Neural progenitor cell (in vitro differentiated cells): ENCODE measurements around the gene PDHX. TPM values are rescaled to one million over a fixed set of nuclear protein-coding genes. Genes with fewer than 3 reads are reported as not detected.
A peak's percentile ranks its signal among the peaks of the same experiment; 100 is the strongest.

Experiments
- DNase-seq: peaks from one replicate; pipeline ENCODE4 v3.0.0-alpha.2; 2016; ENCODE audit warnings: low spot score
- H2AFZ ChIP-seq: fragments of 200-600 bp; sonication (generic); replicated peaks from 2 replicates; pipeline ENCODE4 v1.6.1; 2016; ENCODE audit warnings: antibody characterized with exemption
- H3F3A ChIP-seq: fragments of 200-600 bp; sonication (generic); 2 replicates; pipeline ENCODE4 v1.6.1; 2016; ENCODE audit warnings: antibody characterized with exemption, low read depth
- H3K27ac ChIP-seq: fragments of 200-600 bp; sonication (generic); 2 replicates; pipeline ENCODE4 v1.5.1; 2016; ENCODE audit warnings: mild to moderate bottlenecking
- H3K27me3 ChIP-seq: fragments of 200-600 bp; sonication (generic); 2 replicates; pipeline ENCODE4 v1.6.1; 2016; ENCODE audit warnings: mild to moderate bottlenecking, moderate library complexity
- H3K36me3 ChIP-seq: fragments of 200-600 bp; sonication (generic); 2 replicates; pipeline ENCODE4 v1.5.1; 2016
- H3K4me1 ChIP-seq: fragments of 200-600 bp; sonication (generic); 2 replicates; pipeline ENCODE4 v1.6.1; 2016; ENCODE audit warnings: mixed run types
- H3K4me2 ChIP-seq: fragments of 200-600 bp; sonication (generic); 2 replicates; pipeline ENCODE4 v1.6.1; 2016
- H3K4me3 ChIP-seq: fragments of 200-600 bp; sonication (generic); 2 replicates; pipeline ENCODE4 v1.5.1; 2016
- H3K79me2 ChIP-seq: fragments of 200-600 bp; sonication (generic); 2 replicates; pipeline ENCODE4 v1.6.1; 2016; ENCODE audit warnings: low read depth
- H3K9ac ChIP-seq: fragments of 200-600 bp; sonication (generic); 2 replicates; pipeline ENCODE4 v1.6.1; 2016
- H3K9me3 ChIP-seq: fragments of 200-600 bp; sonication (generic); 2 replicates; pipeline ENCODE4 v1.5.1; 2016; ENCODE audit warnings: low read depth
- H4K20me1 ChIP-seq: fragments of 200-600 bp; sonication (generic); 2 replicates; pipeline ENCODE4 v1.6.1; 2016; ENCODE audit warnings: low read depth
- H3K27ac Mint-ChIP-seq: 3 replicates; pipeline ENCODE4 v1.8.0; 2021; ENCODE audit warnings: mixed read lengths
- H3K27me3 Mint-ChIP-seq: 2 replicates; pipeline ENCODE4 v1.8.0; 2022; ENCODE audit warnings: low read depth, mild to moderate bottlenecking, inconsistent platforms, moderate library complexity, mixed read lengths; ENCODE audit not compliant: insufficient read depth
- H3K36me3 Mint-ChIP-seq: 3 replicates; pipeline ENCODE4 v1.8.0; 2021; ENCODE audit warnings: mixed read lengths
- H3K4me1 Mint-ChIP-seq: 3 replicates; pipeline ENCODE4 v1.8.0; 2021; ENCODE audit warnings: mixed read lengths
- H3K4me3 Mint-ChIP-seq: 3 replicates; pipeline ENCODE4 v1.8.0; 2021; ENCODE audit warnings: mild to moderate bottlenecking, moderate library complexity, mixed read lengths
- H3K9me3 Mint-ChIP-seq: 3 replicates; pipeline ENCODE4 v1.8.0; 2020; ENCODE audit warnings: mixed read lengths
- EZH2 ChIP-seq: fragments of 200-600 bp; sonication (generic); IDR thresholded peaks from 2 replicates; pipeline ENCODE4 v1.6.1; 2017; ENCODE audit warnings: antibody characterized with exemption, mild to moderate bottlenecking, moderate library complexity
- EZH2phosphoT487 ChIP-seq: fragments of 200-600 bp; sonication (generic); IDR thresholded peaks from 2 replicates; pipeline ENCODE4 v1.6.1; 2017; ENCODE audit warnings: antibody characterized with exemption
- total RNA-seq: library from RNA; depleted of rRNA; stranded (reverse); fragments of >200 nt; gene quantifications from 2 replicates; pipeline ENCODE4 v1.2.3, GENCODE V29; 2015; ENCODE audit warnings: low replicate concordance
- TF ChIP-seq, protein P1 (sequence below): fragments of 200-600 bp; sonication (generic); IDR thresholded peaks from 2 replicates; pipeline ENCODE4 v1.5.1; 2017; ENCODE audit warnings: antibody characterized with exemption, mild to moderate bottlenecking

The PDHX gene
- total RNA-seq, 1 donor from 2014 or later: 38.4 TPM

- TF ChIP-seq EZH2: no peak
- TF ChIP-seq, protein P1, sequence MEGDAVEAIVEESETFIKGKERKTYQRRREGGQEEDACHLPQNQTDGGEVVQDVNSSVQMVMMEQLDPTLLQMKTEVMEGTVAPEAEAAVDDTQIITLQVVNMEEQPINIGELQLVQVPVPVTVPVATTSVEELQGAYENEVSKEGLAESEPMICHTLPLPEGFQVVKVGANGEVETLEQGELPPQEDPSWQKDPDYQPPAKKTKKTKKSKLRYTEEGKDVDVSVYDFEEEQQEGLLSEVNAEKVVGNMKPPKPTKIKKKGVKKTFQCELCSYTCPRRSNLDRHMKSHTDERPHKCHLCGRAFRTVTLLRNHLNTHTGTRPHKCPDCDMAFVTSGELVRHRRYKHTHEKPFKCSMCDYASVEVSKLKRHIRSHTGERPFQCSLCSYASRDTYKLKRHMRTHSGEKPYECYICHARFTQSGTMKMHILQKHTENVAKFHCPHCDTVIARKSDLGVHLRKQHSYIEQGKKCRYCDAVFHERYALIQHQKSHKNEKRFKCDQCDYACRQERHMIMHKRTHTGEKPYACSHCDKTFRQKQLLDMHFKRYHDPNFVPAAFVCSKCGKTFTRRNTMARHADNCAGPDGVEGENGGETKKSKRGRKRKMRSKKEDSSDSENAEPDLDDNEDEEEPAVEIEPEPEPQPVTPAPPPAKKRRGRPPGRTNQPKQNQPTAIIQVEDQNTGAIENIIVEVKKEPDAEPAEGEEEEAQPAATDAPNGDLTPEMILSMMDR: no peak
- no peak for TF ChIP-seq EZH2phosphoT487
- Histone ChIP-seq H3K9me3 (no peaks in the 10 kb centered on the region), H3K36me3 (no peaks in the 10 kb centered on the region), H3F3A (no peaks in the 10 kb centered on the region), H2AFZ (no peak overlapping the region), H3K27ac (no peak overlapping the region), H3K27me3 (no peaks in the 10 kb centered on the region), H3K79me2 (no peaks in the 10 kb centered on the region), H3K4me1 (no peaks in the 10 kb centered on the region), H3K4me2 (no peak overlapping the region), H4K20me1 (no peaks in the 10 kb centered on the region), H3K4me3 (no peak overlapping the region), H3K9ac (no peak overlapping the region)
- Mint-ChIP-seq H3K27ac (no peak overlapping the region), H3K4me1 (no peaks in the 10 kb centered on the region), H3K27me3 (no peaks in the 10 kb centered on the region), H3K9me3 (no peaks in the 10 kb centered on the region), H3K36me3 (peaks cover 26% of the 10 kb centered on the region), H3K4me3 (no peak overlapping the region)
- DNase-seq: no peak
Measured at GRCh38 chr11:34886609-34887008, 29.8 kb upstream of the PDHX start.

- H3K4me1 Mint-ChIP-seq: no peaks in the 10 kb centered on the region
- Histone ChIP-seq H3K9ac (no peak overlapping the region), H3K36me3 (no peaks in the 10 kb centered on the region), H4K20me1 (no peaks in the 10 kb centered on the region), H3K9me3 (no peaks in the 10 kb centered on the region), H3K4me1 (no peaks in the 10 kb centered on the region), H3K27ac (no peak overlapping the region), H3K4me3 (no peak overlapping the region), H3K4me2 (no peak overlapping the region), H3K79me2 (no peaks in the 10 kb centered on the region), H3F3A (no peaks in the 10 kb centered on the region), H2AFZ (no peak overlapping the region), H3K27me3 (no peaks in the 10 kb centered on the region)
- H3K27ac Mint-ChIP-seq: no peak overlapping the region
- H3K4me3 Mint-ChIP-seq: no peak overlapping the region
- no peaks in the 10 kb centered on the region for H3K27me3 Mint-ChIP-seq
- TF ChIP-seq EZH2 (no peak), EZH2phosphoT487 (no peak)
- TF ChIP-seq, protein P1: no peak
- H3K36me3 Mint-ChIP-seq: peaks cover 22% of the 10 kb centered on the region
- no peaks in the 10 kb centered on the region for H3K9me3 Mint-ChIP-seq
- no peak for DNase-seq
Measured at GRCh38 chr11:34887260-34887659, 29.2 kb upstream of the PDHX start.

- Histone ChIP-seq H3K9me3 (no peaks in the 10 kb centered on the region), H3K36me3 (no peaks in the 10 kb centered on the region), H3K79me2 (no peaks in the 10 kb centered on the region), H4K20me1 (no peaks in the 10 kb centered on the region), H3K4me1 (no peaks in the 10 kb centered on the region), H3K27ac (no peak overlapping the region), H3F3A (no peaks in the 10 kb centered on the region), H2AFZ (no peak overlapping the region), H3K9ac (no peak overlapping the region), H3K4me2 (no peak overlapping the region), H3K4me3 (no peak overlapping the region), H3K27me3 (no peaks in the 10 kb centered on the region)
- no peaks in the 10 kb centered on the region for H3K9me3 Mint-ChIP-seq
- no peak overlapping the region for H3K4me3 Mint-ChIP-seq
- DNase-seq: no peak
- TF ChIP-seq, protein P1: peak; percentile 44
- TF ChIP-seq EZH2phosphoT487: no peak
- H3K4me1 Mint-ChIP-seq: no peaks in the 10 kb centered on the region
- no peaks in the 10 kb centered on the region for H3K27me3 Mint-ChIP-seq
- H3K27ac Mint-ChIP-seq: no peak overlapping the region
- peaks cover 15% of the 10 kb centered on the region for H3K36me3 Mint-ChIP-seq
Measured at GRCh38 chr11:34890089-34890488, 26.3 kb upstream of the PDHX start.

DNA sequence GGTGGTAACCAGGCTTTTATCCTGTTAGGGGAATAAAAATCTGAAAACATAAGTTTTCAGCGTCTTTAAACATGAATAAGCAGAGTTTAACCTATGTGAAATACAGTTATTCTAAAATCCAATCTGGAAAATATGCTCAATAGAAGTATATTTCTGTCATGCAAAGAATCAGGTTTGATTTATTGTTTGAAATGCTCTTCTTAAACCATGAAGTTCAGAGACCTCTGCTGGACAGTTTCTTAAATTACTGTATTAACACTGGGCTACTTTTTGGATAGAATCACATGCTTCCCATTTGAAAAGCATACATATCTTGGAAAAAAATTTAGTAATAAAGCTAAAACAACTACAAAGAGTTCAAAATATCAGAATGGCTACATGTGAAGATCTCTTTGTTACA is 25.6 kb upstream of the PDHX start:
- H3K79me2 ChIP-seq: no peaks in the 10 kb centered on the region
- H4K20me1 ChIP-seq: no peaks in the 10 kb centered on the region
- Mint-ChIP-seq H3K27ac (no peak overlapping the region), H3K4me1 (no peaks in the 10 kb centered on the region), H3K4me3 (no peak overlapping the region), H3K27me3 (no peaks in the 10 kb centered on the region), H3K36me3 (peaks cover 16% of the 10 kb centered on the region), H3K9me3 (peaks cover under 1% of the 10 kb centered on the region)
- H2AFZ ChIP-seq: no peak overlapping the region
- H3F3A ChIP-seq: no peaks in the 10 kb centered on the region
- H3K4me2 ChIP-seq: no peak overlapping the region
- H3K27me3 ChIP-seq: no peaks in the 10 kb centered on the region
- H3K36me3 ChIP-seq: no peaks in the 10 kb centered on the region
- no peak overlapping the region for H3K9ac ChIP-seq
- H3K4me1 ChIP-seq: no peaks in the 10 kb centered on the region
- peak; percentile 59 for DNase-seq
- no peak for TF ChIP-seq EZH2
- TF ChIP-seq, protein P1: peak; percentile 58
- no peak overlapping the region for H3K4me3 ChIP-seq
- H3K27ac ChIP-seq: no peak overlapping the region
- no peaks in the 10 kb centered on the region for H3K9me3 ChIP-seq
